Neural cell (in vitro differentiated cells): ENCODE data around the gene PODNL1. TPM values are rescaled to one million over a fixed set of nuclear protein-coding genes. Genes with fewer than 3 reads are reported as not detected.

ENCODE experiments used
- H2AFZ ChIP-seq: fragments of 200-600, 300-800 bp; sonication (generic), shearing (Covaris generic); 2 replicates; pipeline ENCODE4 v1.6.0; 2014; ENCODE audit warnings: low read depth, mild to moderate bottlenecking, antibody characterized with exemption, low read length, moderate library complexity
- H3F3A ChIP-seq: fragments of 200-600 bp; shearing (Covaris generic); 2 replicates; pipeline ENCODE4 v1.6.1; 2016; ENCODE audit warnings: mild to moderate bottlenecking, moderate library complexity, mixed read lengths, antibody characterized with exemption, low read length; ENCODE audit not compliant: insufficient read depth, poor library complexity, severe bottlenecking
- H3K27ac ChIP-seq: fragments of 200-600, 300-800 bp; sonication (generic), shearing (Covaris generic); 2 replicates; pipeline ENCODE4 v1.5.1; 2014; ENCODE audit warnings: mild to moderate bottlenecking, low read length, moderate library complexity
- H3K27me3 ChIP-seq: fragments of 300-800, 200-600 bp; sonication (generic), shearing (Covaris generic); 2 replicates; pipeline ENCODE4 v1.6.0; 2014; ENCODE audit warnings: mild to moderate bottlenecking, low read depth, low read length, moderate library complexity; ENCODE audit not compliant: insufficient read depth
- H3K36me3 ChIP-seq: fragments of 300-800, 200-600 bp; sonication (generic), shearing (Covaris generic); 2 replicates; pipeline ENCODE4 v1.5.1; 2014; ENCODE audit warnings: mild to moderate bottlenecking, antibody characterized with exemption, low read length, moderate library complexity; ENCODE audit not compliant: insufficient read depth
- H3K4me2 ChIP-seq: fragments of 300-800, 200-600 bp; sonication (generic), shearing (Covaris generic); 2 replicates; pipeline ENCODE4 v1.6.0; 2014; ENCODE audit warnings: mild to moderate bottlenecking, low read length
- H3K4me3 ChIP-seq: fragments of 300-800, 200-600 bp; sonication (generic), shearing (Covaris generic); 2 replicates; pipeline ENCODE4 v1.5.1; 2014; ENCODE audit warnings: mild to moderate bottlenecking, low read length, moderate library complexity
- H3K79me2 ChIP-seq: fragments of 200-600 bp; shearing (Covaris generic); replicated peaks from 2 replicates; pipeline ENCODE4 v1.6.0; 2014; ENCODE audit warnings: mild to moderate bottlenecking, low read length, moderate library complexity; ENCODE audit not compliant: insufficient read depth
- H3K9ac ChIP-seq: fragments of 300-800, 200-600 bp; sonication (generic), shearing (Covaris generic); 2 replicates; pipeline ENCODE4 v1.6.1; 2016; ENCODE audit warnings: mild to moderate bottlenecking, low read length, mixed read lengths
- H3K9me2 ChIP-seq: fragments of 200-600 bp; shearing (Covaris generic); 2 replicates; pipeline ENCODE4 v1.6.1; 2016; ENCODE audit warnings: mild to moderate bottlenecking, low read length, mixed read lengths; ENCODE audit not compliant: insufficient read depth
- H3K9me3 ChIP-seq: fragments of 200-600, 300-800 bp; sonication (generic), shearing (Covaris generic); 2 replicates; pipeline ENCODE4 v1.6.1; 2016; ENCODE audit warnings: mild to moderate bottlenecking, mixed run types, low read length, moderate library complexity, mixed read lengths
- H4K20me1 ChIP-seq: fragments of 200-600 bp; shearing (Covaris generic); 2 replicates; pipeline ENCODE4 v1.6.1; 2016; ENCODE audit warnings: mild to moderate bottlenecking, mixed run types; ENCODE audit not compliant: insufficient read depth
- CTCF ChIP-seq: fragments of 450-650 bp; IDR thresholded peaks from 2 replicates; pipeline ENCODE4 v1.5.1; 2014; ENCODE audit warnings: antibody characterized with exemption, mild to moderate bottlenecking, moderate library complexity; ENCODE audit not compliant: poor library complexity, severe bottlenecking
- EP300 ChIP-seq: fragments of 450-650 bp; conservative IDR thresholded peaks from 2 replicates; pipeline ENCODE4 v1.6.1; 2014; ENCODE audit warnings: antibody characterized with exemption, mild to moderate bottlenecking, moderate library complexity; ENCODE audit not compliant: poor library complexity, severe bottlenecking
- EZH2 ChIP-seq: fragments of 200-600, 300-800 bp; shearing (Covaris generic), sonication (generic); IDR thresholded peaks from 2 replicates; pipeline ENCODE4 v1.6.1; 2014; ENCODE audit warnings: antibody characterized with exemption, low read length, borderline replicate concordance, mild to moderate bottlenecking; ENCODE audit not compliant: insufficient read depth, poor library complexity, severe bottlenecking
- MXI1 ChIP-seq: fragments of 450-650 bp; conservative IDR thresholded peaks from 2 replicates; pipeline ENCODE4 v1.6.1; 2014; ENCODE audit warnings: antibody characterized with exemption, mild to moderate bottlenecking; ENCODE audit not compliant: poor library complexity, severe bottlenecking
- POLR2AphosphoS5 ChIP-seq: IDR thresholded peaks from 2 replicates; pipeline ENCODE4 v1.6.1; 2012
- RAD21 ChIP-seq: fragments of 450-650 bp; conservative IDR thresholded peaks from 2 replicates; pipeline ENCODE4 v1.6.1; 2014; ENCODE audit warnings: antibody characterized with exemption, mild to moderate bottlenecking, moderate library complexity
- SMC3 ChIP-seq: fragments of 450-650 bp; conservative IDR thresholded peaks from 2 replicates; pipeline ENCODE4 v1.6.1; 2014; ENCODE audit warnings: antibody characterized with exemption, mild to moderate bottlenecking, moderate library complexity; ENCODE audit not compliant: poor library complexity
- TAF1 ChIP-seq: IDR thresholded peaks from 2 replicates; pipeline ENCODE4 v1.6.1; 2012; ENCODE audit warnings: low read depth
- polyA plus RNA-seq: library from polyadenylated mRNA; depleted of rRNA; stranded (reverse); fragments of >200 nt; gene quantifications from 2 replicates; pipeline ENCODE4 v1.2.3, GENCODE V29; 2014
- TF ChIP-seq, protein P1 (sequence below): IDR thresholded peaks from 2 replicates; pipeline ENCODE4 v1.6.1; 2012; ENCODE audit warnings: borderline replicate concordance

PODNL1 gene
- polyA plus RNA-seq, 1 donor from 2014 or later: not detected

DNA sequence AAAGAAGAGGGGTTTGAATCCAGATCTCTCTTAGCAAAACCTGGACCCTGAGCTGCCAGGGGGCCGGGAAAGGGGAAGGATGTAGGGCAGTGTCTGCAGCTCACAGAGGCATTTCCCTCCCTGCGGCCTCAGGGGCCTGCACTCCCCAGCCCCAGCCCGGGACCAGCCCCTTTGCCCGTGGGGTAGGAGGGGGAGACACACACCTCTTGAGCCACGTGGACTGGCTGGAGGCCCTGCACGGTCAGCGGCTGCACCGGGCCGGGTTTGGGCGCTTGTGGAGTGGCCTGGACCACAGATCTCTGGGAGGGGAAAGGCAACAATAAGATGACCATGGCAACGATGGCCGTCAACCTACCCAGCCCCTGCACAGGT is 41.0 kb upstream of the PODNL1 start:
- H3K27ac ChIP-seq: no peak overlapping the region
- TF ChIP-seq CTCF: no peak
- TF ChIP-seq, protein P1, sequence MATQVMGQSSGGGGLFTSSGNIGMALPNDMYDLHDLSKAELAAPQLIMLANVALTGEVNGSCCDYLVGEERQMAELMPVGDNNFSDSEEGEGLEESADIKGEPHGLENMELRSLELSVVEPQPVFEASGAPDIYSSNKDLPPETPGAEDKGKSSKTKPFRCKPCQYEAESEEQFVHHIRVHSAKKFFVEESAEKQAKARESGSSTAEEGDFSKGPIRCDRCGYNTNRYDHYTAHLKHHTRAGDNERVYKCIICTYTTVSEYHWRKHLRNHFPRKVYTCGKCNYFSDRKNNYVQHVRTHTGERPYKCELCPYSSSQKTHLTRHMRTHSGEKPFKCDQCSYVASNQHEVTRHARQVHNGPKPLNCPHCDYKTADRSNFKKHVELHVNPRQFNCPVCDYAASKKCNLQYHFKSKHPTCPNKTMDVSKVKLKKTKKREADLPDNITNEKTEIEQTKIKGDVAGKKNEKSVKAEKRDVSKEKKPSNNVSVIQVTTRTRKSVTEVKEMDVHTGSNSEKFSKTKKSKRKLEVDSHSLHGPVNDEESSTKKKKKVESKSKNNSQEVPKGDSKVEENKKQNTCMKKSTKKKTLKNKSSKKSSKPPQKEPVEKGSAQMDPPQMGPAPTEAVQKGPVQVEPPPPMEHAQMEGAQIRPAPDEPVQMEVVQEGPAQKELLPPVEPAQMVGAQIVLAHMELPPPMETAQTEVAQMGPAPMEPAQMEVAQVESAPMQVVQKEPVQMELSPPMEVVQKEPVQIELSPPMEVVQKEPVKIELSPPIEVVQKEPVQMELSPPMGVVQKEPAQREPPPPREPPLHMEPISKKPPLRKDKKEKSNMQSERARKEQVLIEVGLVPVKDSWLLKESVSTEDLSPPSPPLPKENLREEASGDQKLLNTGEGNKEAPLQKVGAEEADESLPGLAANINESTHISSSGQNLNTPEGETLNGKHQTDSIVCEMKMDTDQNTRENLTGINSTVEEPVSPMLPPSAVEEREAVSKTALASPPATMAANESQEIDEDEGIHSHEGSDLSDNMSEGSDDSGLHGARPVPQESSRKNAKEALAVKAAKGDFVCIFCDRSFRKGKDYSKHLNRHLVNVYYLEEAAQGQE: no peak
- H3K9me2 ChIP-seq: no peaks in the 10 kb centered on the region
- no peaks in the 10 kb centered on the region for H4K20me1 ChIP-seq
- no peak overlapping the region for H2AFZ ChIP-seq
- no peaks in the 10 kb centered on the region for H3K27me3 ChIP-seq
- H3K79me2 ChIP-seq: no peaks in the 10 kb centered on the region
- H3F3A ChIP-seq: no peaks in the 10 kb centered on the region
- no peaks in the 10 kb centered on the region for H3K36me3 ChIP-seq
- H3K9me3 ChIP-seq: no peaks in the 10 kb centered on the region
- H3K4me3 ChIP-seq: no peak overlapping the region
- no peak overlapping the region for H3K4me2 ChIP-seq
- H3K9ac ChIP-seq: no peak overlapping the region

GRCh38 chr19:13978351-13979243 is 40.4 kb upstream of the PODNL1 start:
- Histone ChIP-seq H4K20me1 (no peaks in the 10 kb centered on the region), H2AFZ (no peak overlapping the region)

More at GRCh38 chr19:13978351-13979243, 40.4 kb upstream of the PODNL1 start:
- Histone ChIP-seq H3F3A (no peaks in the 10 kb centered on the region), H3K9me2 (no peaks in the 10 kb centered on the region), H3K27ac (no peak overlapping the region), H3K4me2 (no peak overlapping the region), H3K27me3 (no peaks in the 10 kb centered on the region), H3K4me3 (no peak overlapping the region), H3K36me3 (no peaks in the 10 kb centered on the region), H3K9me3 (no peaks in the 10 kb centered on the region), H3K79me2 (no peaks in the 10 kb centered on the region), H3K9ac (no peak overlapping the region)
- no peak for TF ChIP-seq SMC3
- no peak for TF ChIP-seq EZH2
- no peak for TF ChIP-seq RAD21
- TF ChIP-seq TAF1: no peak
- TF ChIP-seq POLR2AphosphoS5: no peak
- no peak for TF ChIP-seq EP300
- TF ChIP-seq, protein P1: no peak
- TF ChIP-seq CTCF: no peak
- TF ChIP-seq MXI1: no peak
